ENCODE results near the gene SDHA. TPM values are rescaled to one million over a fixed set of nuclear protein-coding genes. Genes with fewer than 3 reads are reported as not detected.
"Not testable (repeated sequence)": the region's sequence is repeated elsewhere in the genome, so short reads cannot be mapped to it uniquely, and the experiment has no call there.

Gene SDHA
- total RNA-seq, 4 donors from 2014 or later = 67.7 to 95.3 (median 78.3) TPM

- Histone ChIP-seq H3K4me3 (no peak overlapping the region), H3K36me3 (peaks cover 7 to 95% (median 10%) of the 10 kb centered on the region in 3 donors)
- 77 to 78% methylated on average over 10 of the region's 10 CpGs for WGBS, 2 donors
Measured at GRCh38 chr5:252546-252945, 34.4 kb downstream of the SDHA start.

GRCh38 chr5:254322-254721 lies 36.2 kb downstream of the SDHA start:
- H3K36me3 ChIP-seq = peaks cover 0 to 93% (median 8%) of the 10 kb centered on the region in 3 donors
- not testable (repeated sequence) for H3K27ac ChIP-seq; H3K9me3 ChIP-seq; H3K27me3 ChIP-seq; H3K4me1 ChIP-seq; H3K4me3 ChIP-seq; DNase-seq (ENCODE audit: low spot score in 2 of 2)
- 86 to 89% methylated on average over 15 of the region's 15 CpGs for WGBS, 2 donors

More at GRCh38 chr5:252546-252945, 34.4 kb downstream of the SDHA start:
- H3K4me1 ChIP-seq = no peaks in the 10 kb centered on the region
- H3K27ac ChIP-seq = peak overlapping the region in 1 of 4 donors; percentile 68
- no peaks in the 10 kb centered on the region for H3K27me3 ChIP-seq
- DNase-seq (ENCODE audit: low spot score in 2 of 2) = no peak
- no peaks in the 10 kb centered on the region for H3K9me3 ChIP-seq
- TF ChIP-seq EP300 (IDR thresholded peaks at IDR 0.05) (no peak), POLR2A (IDR thresholded peaks at IDR 0.05) (no peak), CTCF (IDR thresholded peaks at IDR 0.05) (no peak)

- not testable (repeated sequence) for H3K4me3 ChIP-seq; H3K4me1 ChIP-seq; H3K27me3 ChIP-seq; H3K9me3 ChIP-seq; DNase-seq (ENCODE audit: low spot score in 2 of 2); H3K27ac ChIP-seq
- 93 to 94% methylated on average over 7 of the region's 7 CpGs for WGBS, 2 donors
- peaks cover 0 to 85% (median 8%) of the 10 kb centered on the region in 3 donors for H3K36me3 ChIP-seq
Measured at GRCh38 chr5:255116-255515, 37.0 kb downstream of the SDHA start.

GRCh38 chr5:256347-256746 lies 38.2 kb downstream of the SDHA start:
- DNase-seq (ENCODE audit: low spot score in 2 of 2); H3K4me1 ChIP-seq; H3K27ac ChIP-seq; H3K9me3 ChIP-seq; H3K27me3 ChIP-seq; H3K4me3 ChIP-seq: not testable (repeated sequence)
- peaks cover 0 to 75% (median 8%) of the 10 kb centered on the region in 3 donors for H3K36me3 ChIP-seq
- 90 to 94% methylated on average over 8 of the region's 8 CpGs for WGBS, 2 donors

GRCh38 chr5:257148-257547 lies 39.0 kb downstream of the SDHA start:
- H3K27me3 ChIP-seq = no peaks in the 10 kb centered on the region
- H3K36me3 ChIP-seq = peaks cover 0 to 68% (median 8%) of the 10 kb centered on the region in 3 donors
- H3K9me3 ChIP-seq = no peaks in the 10 kb centered on the region
- no peak overlapping the region for H3K4me3 ChIP-seq
- no peaks in the 10 kb centered on the region for H3K4me1 ChIP-seq
- TF ChIP-seq EP300 (IDR thresholded peaks at IDR 0.05) = no peak
- no peak for TF ChIP-seq POLR2A (IDR thresholded peaks at IDR 0.05)
- no peak for TF ChIP-seq CTCF (IDR thresholded peaks at IDR 0.05)
- 94 to 95% methylated on average over 13 of the region's 13 CpGs for WGBS, 2 donors
- DNase-seq (ENCODE audit: low spot score in 2 of 2) = no peak
- H3K27ac ChIP-seq = no peak overlapping the region

GRCh38 chr5:263275-263974 lies 45.3 kb downstream of the SDHA start:
- DNase-seq (ENCODE audit: low spot score in 2 of 2); H3K9me3 ChIP-seq; H3K4me3 ChIP-seq; H3K27me3 ChIP-seq: not testable (repeated sequence)
- Histone ChIP-seq H3K4me1 (peaks cover 0 to 19% (median 14%) of the 10 kb centered on the region in 4 donors), H3K36me3 (peaks cover 0 to 33% (median 0%) of the 10 kb centered on the region in 3 donors), H3K27ac (peak overlapping the region in 2 of 4 donors; percentile 71 to 76)
- WGBS, 2 donors = 49 to 50% methylated on average over 9 of the region's 9 CpGs
- TF ChIP-seq EP300 (IDR thresholded peaks at IDR 0.05) = peak in 1 of 2 donors; percentile 50

- no peak for DNase-seq (ENCODE audit: low spot score in 2 of 2)
- H3K36me3 ChIP-seq = peaks cover 0 to 24% (median 0%) of the 10 kb centered on the region in 3 donors
- H3K4me3 ChIP-seq = no peak overlapping the region
- WGBS, 2 donors = 66 to 67% methylated on average over 10 of the region's 10 CpGs
- no peak for TF ChIP-seq EP300 (IDR thresholded peaks at IDR 0.05)
- TF ChIP-seq POLR2A (IDR thresholded peaks at IDR 0.05) = no peak
- no peak for TF ChIP-seq CTCF (IDR thresholded peaks at IDR 0.05)
- no peaks in the 10 kb centered on the region for H3K27me3 ChIP-seq
- H3K27ac ChIP-seq = peak overlapping the region; percentile 50 to 76 (median 64)
- H3K4me1 ChIP-seq = peaks cover 0 to 19% (median 14%) of the 10 kb centered on the region in 4 donors
- no peaks in the 10 kb centered on the region for H3K9me3 ChIP-seq
Measured at GRCh38 chr5:264338-264737, 46.2 kb downstream of the SDHA start.

GRCh38 chr5:266311-267026 lies 48.3 kb downstream of the SDHA start:
- H3K4me1 ChIP-seq = peaks cover 0 to 26% (median 14%) of the 10 kb centered on the region in 4 donors
- H3K4me3 ChIP-seq; H3K27me3 ChIP-seq; H3K9me3 ChIP-seq; H3K27ac ChIP-seq; DNase-seq (ENCODE audit: low spot score in 2 of 2): not testable (repeated sequence)
- peaks cover 0 to 20% (median 0%) of the 10 kb centered on the region in 3 donors for H3K36me3 ChIP-seq
- 86% methylated on average over 19 of the region's 19 CpGs for WGBS, 2 donors
